A549 (cell line): ENCODE data around the gene SLC36A1.

Experiments
- CEBPB ChIP-seq, 2 experiments: fragments of >200 bp in 1 of 2; sonication (Bioruptor Twin) in 1 of 2; formaldehyde crosslinking in 1 of 2; IDR thresholded peaks; 2 replicates each; pipeline ENCODE4 v1.6.1; 2012 to 2016
- CTCF ChIP-seq: fragments of >200 bp; sonication (Bioruptor Twin); formaldehyde crosslinking; IDR thresholded peaks from 3 replicates; pipeline ENCODE4 v1.5.1; 2016
- FOSB ChIP-seq: fragments of 250-450 bp; sonication (Bioruptor Pico); IDR thresholded peaks from 2 replicates; pipeline ENCODE4 v1.5.0; 2020; ENCODE audit warnings: mild to moderate bottlenecking, moderate library complexity
- HMGXB4 ChIP-seq: fragments of 250-450 bp; sonication (Bioruptor Pico); IDR thresholded peaks from 2 replicates; pipeline ENCODE4 v1.5.0; 2021; ENCODE audit warnings: mild to moderate bottlenecking, moderate library complexity, borderline replicate concordance
- MAFK ChIP-seq: fragments of 450-650 bp; IDR thresholded peaks from 2 replicates; pipeline ENCODE4 v1.6.1; 2014; ENCODE audit not compliant: partially characterized antibody
- MAX ChIP-seq: IDR thresholded peaks from 2 replicates; pipeline ENCODE4 v1.6.1; 2012
- MAZ ChIP-seq: fragments of 150-350 bp; IDR thresholded peaks from 2 replicates; pipeline ENCODE4 v1.6.1; 2014; ENCODE audit warnings: antibody characterized with exemption, low read depth, low read length, borderline replicate concordance
- POLR2A ChIP-seq: IDR thresholded peaks from 2 replicates; pipeline ENCODE4 v1.6.1; 2012; ENCODE audit warnings: mild to moderate bottlenecking, low read length
- REST ChIP-seq: fragments of 200-600 bp; sonication (generic); IDR thresholded peaks from 2 replicates; pipeline ENCODE4 v1.6.1; 2016; ENCODE audit warnings: antibody characterized with exemption, mild to moderate bottlenecking, moderate library complexity
- SMC3 ChIP-seq: fragments of >200 bp; sonication (Bioruptor Twin); formaldehyde crosslinking; IDR thresholded peaks from 3 replicates; pipeline ENCODE4 v1.6.1; 2018; ENCODE audit warnings: inconsistent platforms
- ZSCAN20 ChIP-seq: fragments of 250-450 bp; sonication (Bioruptor Pico); IDR thresholded peaks from 2 replicates; pipeline ENCODE4 v1.8.0; 2022; ENCODE audit warnings: mild to moderate bottlenecking, moderate library complexity

GRCh38 chr5:151449297-151449696, 1.9 kb downstream of the SLC36A1 start:
- TF ChIP-seq CTCF (no peak), POLR2A (no peak), MAZ (no peak), HMGXB4 (CRISPR knock-in tag) (no peak), MAFK (no peak), SMC3 (no peak), REST (no peak), MAX (no peak), ZSCAN20 (no peak), CEBPB (IDR thresholded peaks at IDR 0.05) (no peak), FOSB (CRISPR knock-in tag) (no peak)
